GOT3 (cell line): Measurements from ENCODE around the gene POMT1.

Experiments used
- DNase-seq: peaks from one replicate; lab custom pipeline; 2025; ENCODE audit warnings: mixed read lengths; lab: John Stamatoyannopoulos, UW

POMT1 gene

DNA sequence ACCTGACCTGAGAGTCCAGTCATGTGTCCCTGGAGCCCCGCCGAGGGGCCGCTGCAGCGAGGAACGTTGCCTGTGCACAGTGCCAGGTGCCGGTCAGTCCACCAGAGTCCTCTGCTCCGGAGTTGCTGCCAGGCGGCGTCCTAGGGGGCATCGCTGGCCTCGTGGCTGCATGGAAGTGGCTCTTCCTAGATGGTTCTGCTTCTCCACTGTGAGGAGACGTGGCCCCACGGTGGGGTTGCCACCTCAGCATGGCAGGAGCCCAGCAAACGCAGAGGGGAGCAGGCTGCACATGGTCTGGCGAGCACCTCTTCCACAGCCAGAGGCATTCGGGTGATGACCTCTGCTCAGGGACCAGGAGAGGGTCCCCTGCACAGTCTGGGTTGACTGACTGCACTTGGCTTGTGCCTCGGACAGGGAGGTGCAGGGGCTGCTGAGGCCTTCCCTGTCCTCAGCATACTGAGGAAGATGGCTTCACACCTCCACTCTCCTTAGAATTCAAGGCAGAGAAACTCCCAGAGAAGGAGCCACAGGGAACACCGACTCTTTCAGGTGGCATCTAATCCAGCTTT is 25.9 kb upstream of the POMT1 start:
- no peak for DNase-seq

DNA sequence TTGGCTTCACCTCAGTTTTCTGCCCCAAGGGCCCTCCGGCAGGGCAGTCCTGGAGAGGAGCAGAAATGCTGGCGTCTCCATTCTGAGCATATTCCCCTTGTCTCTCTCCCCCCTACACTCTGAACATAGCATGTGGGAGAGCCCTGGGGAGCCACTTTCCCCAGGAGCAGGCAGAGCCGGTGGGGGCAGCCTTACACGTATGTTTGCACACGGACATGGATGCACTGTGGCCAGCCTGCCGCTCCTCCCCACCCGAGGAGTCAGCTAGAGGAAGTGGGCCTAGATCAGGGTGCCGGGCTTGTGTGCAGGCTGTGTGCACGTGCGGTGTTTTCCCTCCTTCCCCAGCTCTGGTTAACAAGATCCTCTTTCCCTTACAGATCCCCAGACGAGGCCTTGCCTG is 25.4 kb upstream of the POMT1 start:
- DNase-seq, result no peak

DNA sequence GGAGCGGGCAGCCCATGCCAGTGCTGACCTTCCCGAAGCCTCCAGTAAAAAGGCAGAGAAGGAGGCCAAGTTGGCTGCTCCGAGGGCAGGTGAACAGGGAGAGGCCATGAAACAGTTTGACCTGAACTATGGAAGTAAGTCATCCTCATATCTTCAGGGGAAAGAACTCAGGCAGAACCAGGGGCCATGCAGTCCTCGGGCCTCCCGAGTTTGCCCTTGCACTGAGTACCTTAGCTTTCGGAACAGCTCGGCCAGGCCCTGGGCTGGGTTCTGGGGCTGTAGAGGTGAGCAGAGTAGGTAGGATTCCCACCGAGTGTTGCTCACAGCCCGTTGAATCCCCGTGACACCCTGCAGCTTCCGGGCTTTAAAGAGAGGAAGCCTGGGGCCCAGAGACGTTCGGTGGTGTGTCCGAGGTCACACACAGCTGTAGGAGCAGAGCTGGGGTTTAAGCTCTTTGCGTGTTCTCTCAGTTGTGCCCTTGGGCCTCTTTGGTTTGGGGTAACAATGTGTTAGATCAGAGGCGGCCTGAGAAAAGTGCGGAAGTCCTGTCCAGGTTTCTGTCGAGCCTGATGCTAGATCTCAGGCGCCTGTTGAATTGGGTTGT is 24.8 kb upstream of the POMT1 start:
- DNase-seq, result no peak

DNA sequence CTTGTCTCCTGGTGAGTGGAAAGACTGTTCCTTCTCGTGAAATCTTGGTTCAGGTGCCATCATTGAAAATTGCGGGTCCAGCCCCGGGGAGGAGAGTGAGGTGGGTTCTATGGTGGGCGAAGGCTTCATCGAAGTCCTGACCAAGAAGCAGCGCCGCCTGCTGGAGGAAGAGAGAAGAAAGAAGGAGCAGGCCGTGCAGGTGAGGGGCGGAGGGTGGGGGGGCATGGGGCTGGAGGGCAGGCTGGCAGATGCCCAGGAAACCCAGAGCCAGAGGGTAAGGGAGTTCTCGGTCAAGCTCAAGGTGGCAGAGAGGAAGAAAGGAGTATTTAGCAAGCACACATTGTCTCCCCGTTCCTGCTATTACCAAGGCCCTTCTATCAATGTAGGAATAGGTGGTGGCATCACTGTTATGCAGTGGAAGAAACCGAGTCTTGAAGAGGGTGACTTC is 24.3 kb upstream of the POMT1 start:
- no peak for DNase-seq

DNA sequence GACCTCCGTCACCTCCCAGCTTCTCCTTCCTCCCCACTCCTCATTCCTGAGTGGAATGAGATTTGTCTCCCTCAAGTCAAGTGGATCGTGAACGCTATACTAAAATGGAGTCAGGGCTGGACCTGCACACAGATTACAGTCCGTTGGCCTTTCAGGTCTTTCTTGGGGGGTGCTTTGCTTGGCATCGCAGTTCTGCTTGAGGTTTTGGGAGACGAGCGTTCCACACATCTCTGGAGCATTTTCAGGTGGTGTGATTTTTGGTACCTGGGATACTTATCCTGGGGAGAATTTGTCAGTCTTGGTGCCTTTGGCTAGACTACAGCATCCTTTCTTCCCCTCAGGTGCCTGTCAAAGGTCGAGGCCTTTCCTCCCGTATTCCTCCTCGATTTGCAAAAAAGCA is 23.8 kb upstream of the POMT1 start:
- no peak for DNase-seq

DNA sequence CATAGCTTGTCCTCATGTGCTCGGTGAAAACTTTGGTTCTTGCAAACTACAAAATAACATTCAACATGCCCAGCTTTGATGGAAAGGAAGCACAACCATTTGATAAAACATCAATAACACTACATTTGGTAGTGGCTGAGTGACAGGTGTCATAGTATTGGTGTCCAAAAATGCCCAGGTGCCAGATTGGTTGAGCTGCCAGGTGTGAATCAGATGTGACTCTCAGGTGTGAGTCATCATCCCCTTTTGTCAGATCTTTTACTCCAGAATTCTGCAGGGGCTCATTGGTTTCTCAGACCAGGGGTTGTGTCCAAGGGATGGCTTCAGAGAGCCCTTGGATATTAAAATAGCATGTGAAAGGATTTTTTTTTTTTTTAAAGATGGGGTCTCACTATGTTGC is 22.5 kb upstream of the POMT1 start:
- DNase-seq, result no peak

DNA sequence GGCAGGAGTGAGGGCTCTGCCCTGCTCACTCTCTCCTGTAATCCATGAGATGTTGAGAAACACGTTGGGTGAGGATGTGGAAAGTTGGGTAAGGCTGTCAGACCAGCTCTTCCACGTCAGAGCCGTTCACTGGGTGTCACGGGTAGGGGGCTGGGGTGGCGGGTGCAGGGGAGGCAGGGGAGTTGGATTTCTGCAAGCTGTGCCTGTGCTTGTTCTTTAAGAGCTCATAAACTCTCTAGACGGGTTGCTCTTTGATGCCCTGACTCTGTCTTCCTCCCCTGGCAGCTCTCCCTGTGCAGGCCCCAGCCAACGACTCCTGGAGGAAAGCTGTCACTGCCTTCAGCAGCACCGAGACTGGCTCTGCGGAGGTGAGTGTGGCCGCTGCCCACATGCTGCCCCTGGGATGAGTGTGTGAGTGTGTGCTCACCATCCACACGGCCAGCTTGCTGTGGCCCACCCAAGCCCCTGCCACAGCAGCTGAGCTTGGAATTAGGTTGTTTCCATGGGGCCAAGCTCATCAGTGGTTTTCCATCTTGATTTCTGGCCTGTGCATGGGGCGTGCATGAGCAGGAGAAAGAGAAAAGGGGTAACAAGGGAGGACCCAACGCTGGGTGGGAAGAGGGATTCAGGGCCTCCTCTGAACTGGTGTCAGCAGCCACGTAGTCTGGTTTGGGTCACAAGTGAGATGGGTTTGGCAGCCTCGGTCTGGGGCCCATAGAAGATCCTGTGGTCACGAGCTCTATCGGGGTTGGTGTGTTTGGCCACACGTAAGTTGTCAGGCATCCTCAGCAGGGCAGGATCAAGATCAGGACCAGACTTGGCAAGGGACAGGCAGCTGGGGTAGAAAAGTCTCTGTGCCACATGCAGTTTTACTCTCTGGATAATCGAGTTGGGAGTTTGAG is 21.0 kb upstream of the POMT1 start:
- DNase-seq, result no peak

DNA sequence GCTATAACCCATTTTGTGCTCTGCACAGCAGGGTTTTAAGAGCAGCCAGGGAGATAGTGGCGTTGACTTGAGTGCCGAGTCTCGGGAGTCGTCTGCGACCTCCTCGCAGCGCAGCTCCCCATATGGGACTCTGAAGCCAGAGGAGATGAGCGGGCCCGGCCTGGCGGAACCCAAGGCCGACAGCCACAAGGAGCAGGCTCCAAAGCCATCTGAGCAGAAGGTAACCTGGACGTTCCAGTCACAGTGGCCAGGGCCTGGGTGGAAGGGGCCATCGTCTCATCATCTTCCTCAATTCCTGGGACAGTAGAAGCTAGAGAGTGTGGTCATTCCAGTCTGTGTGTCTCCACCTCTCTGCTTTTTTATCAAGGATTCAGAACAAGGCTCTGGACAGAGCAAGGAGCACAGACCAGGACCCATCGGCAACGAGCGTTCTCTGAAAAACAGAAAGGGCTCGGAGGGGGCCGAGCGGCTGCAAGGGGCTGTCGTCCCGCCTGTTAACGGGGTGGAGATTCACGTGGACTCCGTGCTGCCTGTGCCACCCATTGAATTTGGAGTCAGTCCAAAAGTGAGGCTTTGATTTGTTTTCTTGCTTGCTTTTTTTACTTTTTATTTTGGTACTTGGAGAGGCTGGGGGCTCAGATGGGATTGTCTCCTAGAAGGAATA is 20.2 kb upstream of the POMT1 start:
- DNase-seq, result no peak

DNA sequence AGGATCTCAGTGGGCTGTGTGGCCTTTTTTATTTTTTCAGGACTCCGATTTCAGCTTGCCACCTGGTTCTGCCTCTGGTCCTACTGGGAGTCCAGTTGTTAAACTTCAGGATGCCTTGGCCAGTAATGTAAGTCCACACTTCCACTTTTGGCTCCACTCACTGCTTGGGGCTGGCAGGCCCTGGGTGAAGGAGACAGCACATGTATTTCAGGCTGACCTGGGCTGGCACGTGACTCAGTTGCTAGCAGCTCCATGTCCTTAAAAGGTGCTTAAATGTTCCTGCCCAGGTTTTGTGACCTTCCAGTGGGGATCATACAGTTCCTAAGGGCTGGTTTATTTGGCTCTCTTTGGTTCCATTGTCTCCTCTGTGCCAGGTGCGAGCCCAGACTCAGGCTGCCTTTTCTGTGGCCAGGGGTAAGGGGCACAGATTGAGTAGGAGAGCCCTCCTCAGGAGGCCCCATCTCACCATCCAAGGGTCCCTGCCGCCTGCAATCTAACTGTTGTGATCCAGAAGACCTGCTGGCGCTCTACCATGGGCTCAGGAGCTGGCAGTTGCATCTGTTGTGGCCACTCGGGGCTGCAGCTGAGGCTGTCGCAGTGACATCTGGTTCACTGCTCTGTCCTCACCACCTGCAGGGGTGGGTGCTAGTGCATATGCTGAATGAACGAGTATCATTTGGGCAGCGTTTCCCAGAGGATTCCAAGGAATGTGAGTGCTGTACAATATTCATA is 19.2 kb upstream of the POMT1 start:
- DNase-seq, result no peak

DNA sequence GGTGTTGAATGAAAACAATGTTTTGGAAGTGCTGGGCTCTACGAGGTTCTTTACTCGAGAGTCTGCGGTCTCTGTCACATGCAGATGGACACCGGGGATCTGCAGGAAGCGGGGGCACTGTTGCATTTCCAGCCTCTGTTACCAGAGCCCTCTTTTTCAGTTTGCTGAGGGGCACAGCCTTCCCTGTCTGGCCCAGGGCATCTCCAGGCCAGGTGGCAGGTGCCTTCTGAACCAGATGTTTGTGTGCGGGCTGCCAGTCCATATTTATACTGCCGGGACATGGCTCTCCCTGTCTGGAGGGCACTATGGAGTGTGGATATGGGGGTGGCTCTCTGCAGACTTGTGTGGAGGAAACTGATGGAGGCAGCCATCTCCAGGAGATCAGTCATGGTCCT is 18.7 kb upstream of the POMT1 start:
- DNase-seq, result no peak

DNA sequence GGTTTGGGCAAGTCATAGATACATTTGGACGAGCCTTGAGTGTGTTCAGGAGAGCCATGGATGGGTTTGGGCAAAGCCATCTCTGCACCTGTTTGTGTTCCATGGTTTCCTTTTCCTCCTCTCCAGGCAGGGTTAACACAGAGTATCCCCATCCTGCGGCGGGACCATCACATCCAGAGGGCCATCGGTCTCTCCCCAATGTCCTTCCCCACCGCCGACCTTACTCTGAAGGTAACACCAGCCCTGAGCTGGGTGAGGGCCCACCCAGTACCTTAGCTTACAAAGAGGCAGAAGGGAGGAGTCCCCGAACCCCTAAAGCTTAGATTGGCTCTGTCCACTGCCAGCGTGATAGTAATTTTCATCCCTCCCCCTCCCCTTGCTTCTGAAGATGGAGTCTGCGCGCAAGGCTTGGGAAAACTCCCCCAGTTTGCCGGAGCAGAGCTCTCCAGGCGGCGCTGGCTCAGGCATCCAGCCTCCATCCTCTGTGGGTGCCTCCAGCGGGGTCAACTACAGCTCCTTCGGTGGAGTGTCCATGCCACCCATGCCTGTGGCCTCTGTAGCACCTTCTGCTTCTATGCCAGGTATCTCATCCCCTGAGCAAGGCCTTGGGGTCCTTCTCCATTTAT is 18.0 kb upstream of the POMT1 start:
- no peak for DNase-seq

DNA sequence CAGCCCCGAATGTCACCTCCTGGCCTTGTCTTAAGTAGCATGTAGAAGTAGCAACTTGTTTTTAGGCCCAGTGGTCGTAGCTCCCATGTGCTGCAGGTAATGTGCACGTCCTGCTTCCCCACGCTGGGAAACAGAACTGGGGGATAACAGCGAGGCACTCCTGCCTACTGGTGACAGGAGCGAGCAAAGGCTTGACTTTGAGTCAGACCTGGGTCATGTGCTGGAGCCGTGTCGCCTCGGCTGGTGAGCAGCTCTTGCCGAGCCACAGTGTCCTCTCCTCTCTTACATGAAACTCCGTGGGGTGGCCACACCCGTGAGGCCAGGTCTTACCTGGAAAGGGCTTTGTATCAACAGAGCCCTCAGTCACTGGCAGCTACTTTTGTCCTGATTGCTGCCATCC is 17.5 kb upstream of the POMT1 start:
- no peak for DNase-seq

DNA sequence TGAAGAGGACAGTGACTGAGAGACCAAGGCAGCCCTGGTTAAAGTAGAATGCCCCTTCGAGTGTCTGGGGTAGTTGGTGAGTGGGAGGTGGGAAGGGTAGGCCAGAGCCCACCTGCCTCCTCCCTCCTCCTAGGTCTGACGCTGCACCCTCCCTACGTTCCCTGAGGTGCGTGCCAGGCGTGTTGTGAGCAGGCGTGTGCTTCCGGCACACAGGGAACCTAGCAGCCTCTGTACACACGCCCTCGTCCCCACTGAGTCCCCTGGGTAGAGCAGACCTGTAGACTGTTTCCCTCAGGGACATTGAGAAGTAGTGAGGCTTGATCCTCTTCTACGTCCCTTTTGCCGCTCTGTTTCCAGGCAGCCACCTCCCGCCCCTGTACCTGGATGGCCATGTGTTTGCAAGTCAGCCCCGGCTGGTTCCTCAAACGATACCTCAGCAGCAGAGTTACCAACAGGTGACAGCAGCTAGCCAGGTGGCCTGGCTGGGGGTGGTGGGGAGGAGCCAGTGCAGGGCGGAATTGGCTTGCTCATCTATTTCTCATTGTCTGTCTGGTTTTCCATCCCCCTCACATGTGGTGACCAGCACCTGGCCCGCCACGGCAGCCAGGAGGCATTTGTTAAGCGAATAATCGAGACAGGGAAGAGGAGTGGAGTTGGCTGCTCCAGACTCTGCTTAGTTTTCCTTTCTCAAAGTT is 16.8 kb upstream of the POMT1 start:
- DNase-seq, result no peak

DNA sequence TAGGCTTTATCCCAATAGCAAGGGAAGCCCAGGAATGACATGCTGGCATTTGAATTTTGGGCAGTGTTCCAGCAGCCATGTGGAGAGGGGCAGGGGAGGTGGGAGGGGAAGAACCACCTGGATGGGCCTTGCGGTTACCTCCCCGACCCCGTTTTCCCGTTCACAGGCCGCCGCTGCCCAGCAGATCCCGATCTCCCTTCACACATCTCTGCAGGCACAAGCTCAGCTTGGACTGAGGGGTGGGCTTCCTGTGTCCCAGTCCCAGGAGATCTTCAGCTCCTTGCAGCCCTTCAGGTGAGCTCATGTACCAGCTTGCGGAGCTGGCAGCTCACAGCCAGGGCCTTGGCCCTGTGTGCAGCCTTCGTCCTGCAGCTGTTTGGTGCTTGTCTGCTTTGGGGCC is 15.7 kb upstream of the POMT1 start:
- no peak for DNase-seq

DNA sequence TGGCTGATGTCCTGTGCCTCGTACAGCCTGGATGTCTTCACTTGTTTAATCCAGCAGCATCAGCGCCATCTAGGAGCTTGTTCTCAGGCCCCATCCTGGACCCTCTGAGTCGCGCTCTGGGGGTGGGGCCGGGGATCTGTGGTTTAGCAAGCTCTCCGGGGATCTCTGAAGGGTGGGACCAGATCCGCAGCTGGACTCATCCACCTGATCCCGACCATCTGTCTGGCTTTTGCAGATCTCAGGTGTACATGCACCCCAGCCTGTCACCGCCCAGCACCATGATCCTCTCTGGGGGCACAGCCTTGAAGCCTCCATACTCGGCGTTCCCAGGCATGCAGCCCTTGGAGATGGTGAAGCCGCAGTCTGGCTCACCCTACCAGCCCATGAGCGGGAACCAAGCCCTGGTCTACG is 15.1 kb upstream of the POMT1 start:
- no peak for DNase-seq

DNA sequence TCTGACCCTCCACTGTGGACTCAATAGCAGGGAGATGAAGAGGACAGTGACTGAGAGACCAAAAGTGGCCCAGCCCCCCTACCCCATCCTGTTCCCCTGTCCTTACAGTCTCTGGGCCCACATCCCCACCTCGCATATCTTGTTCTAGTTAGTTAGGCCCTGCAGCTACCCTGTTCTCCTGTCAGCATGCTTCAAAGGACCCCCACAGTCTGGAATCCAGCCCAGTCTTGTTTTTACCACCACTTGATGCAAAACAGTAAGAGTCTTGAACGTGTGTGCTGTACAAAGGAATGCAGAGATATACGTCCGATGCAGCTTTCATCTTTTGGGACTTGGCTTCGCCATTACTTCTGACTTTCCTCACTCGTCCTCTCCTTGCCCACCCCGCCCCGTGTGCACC is 12.2 kb upstream of the POMT1 start:
- no peak for DNase-seq

DNA sequence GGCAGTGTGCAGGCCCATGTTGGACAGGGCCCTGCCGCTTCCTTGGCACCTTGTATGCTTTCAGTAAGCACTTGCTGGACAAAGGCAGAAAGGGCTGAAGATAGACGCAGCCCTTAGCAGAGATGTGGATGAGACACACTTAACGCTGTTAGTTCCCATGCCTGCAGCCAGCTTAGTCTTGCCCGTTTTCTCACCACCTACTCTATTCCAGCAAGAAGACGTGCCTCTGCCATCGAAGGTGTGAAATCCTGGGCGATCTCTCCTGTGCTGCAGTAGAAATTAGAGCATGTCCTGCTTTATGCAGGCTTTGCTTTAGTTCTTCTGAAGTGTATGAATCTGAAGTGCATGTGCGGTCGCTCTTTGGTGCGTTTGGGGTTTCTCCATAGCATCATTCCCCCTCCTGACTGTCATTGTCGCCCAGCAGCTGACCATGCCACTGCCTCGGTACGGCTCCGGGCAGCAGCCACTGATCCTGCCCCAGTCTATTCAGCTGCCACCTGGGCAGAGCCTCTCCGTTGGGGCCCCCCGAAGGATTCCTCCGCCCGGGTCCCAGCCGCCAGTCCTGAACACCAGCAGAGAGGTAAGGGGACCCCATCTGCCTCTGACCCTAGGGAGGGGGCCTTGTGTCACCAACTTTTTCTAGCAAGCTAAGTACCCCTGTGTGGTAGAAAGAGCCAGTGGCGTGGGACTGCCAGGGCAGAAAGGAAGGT is 11.6 kb upstream of the POMT1 start:
- no peak for DNase-seq

DNA sequence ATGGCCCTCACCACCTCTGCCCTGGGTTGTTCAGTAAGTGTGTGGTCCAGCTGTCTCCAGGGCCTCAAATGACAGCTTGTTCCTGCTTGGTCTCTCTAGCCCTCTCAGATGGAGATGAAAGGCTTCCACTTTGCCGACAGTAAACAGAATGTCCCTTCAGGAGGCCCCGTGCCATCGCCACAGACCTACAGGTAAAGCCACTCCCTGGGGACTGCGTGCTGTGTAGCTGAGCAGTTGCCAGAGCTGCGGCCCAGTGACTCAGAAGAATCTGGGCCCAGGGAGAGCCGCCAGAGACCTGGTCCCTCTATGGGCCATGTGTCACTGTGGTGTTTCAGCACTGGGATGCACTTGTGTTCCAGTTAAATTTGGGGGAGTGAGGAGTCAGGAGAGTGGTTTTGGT is 10.6 kb upstream of the POMT1 start:
- DNase-seq, result no peak

DNA sequence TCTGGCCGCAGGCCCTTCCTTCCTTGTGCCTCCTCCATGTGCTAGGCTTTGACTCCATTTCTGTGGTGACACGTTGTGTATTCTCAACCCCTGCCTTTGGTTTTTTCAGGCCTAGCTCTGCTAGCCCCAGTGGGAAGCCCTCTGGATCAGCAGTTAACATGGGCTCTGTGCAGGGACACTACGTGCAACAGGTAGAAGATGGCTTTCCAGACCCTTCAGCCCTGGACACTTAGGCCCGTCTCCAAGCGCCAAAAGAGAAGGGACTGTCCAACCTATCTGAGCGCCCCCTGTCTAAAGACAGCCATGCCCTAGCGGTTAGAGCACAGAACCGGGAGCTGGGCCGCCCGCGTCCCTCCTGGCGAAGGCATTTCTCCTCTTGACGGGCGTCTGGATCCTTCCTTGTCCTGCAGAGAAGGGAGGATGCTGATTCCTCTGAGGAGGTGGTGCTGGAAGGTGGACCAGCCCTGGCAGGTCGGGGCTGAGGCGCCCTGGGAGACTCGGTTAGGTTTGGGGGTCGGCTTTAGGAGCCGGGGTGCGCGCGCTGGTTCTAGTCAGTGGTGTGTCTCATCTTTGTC is 8.3 kb upstream of the POMT1 start:
- DNase-seq, result no peak

DNA sequence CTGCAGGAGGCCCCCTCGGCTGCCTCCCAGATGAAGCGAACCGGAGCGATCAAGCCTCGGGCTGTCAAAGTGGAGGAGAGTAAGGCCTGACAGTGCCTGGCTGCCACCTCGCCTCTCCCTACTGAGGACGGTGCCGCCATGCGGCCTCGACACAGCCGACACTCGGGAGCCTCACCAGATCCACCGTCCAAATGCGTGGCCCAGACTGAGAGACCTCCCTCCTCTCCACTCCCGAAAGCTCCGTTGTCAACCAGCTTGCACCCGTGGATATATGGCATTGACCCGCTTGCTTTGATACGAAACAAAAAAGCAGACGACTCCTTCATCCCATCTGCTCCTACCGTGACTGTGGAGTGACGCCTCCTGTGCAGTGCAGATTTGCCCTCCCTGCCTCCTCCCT is 6.9 kb upstream of the POMT1 start:
- DNase-seq, result no peak
